NCI-H510A treated with DMSO at 0.1 percent for 48 hours (cell line): ENCODE data around the gene CCDC15.

Experiments used
- DNase-seq: peaks from one replicate; lab custom pipeline; 2025; lab: John Stamatoyannopoulos, UW

The CCDC15 gene, protein sequence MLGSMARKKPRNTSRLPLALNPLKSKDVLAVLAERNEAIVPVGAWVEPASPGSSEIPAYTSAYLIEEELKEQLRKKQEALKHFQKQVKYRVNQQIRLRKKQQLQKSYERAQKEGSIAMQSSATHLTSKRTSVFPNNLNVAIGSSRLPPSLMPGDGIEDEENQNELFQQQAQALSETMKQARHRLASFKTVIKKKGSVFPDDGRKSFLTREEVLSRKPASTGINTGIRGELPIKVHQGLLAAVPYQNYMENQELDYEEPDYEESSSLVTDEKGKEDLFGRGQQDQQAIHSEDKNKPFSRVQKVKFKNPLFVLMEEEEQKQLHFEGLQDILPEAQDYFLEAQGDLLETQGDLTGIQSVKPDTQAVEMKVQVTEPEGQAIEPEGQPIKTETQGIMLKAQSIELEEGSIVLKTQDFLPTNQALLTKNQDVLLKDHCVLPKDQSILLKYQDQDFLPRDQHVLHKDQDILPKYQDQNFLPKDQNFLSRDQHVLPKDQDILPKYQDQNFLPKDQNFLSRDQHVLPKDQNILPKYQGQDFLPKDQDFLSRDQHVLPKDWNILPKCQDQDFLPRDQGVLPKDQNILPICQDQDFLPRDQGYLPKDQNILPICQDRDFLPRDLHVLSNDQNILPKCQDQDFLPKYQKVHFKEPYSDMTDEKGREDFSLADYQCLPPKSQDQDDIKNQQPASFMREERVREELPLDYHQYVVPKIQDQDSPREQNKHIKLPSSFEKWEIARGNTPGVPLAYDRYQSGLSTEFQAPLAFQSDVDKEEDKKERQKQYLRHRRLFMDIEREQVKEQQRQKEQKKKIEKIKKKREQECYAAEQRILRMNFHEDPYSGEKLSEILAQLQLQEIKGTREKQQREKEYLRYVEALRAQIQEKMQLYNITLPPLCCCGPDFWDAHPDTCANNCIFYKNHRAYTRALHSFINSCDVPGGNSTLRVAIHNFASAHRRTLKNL

DNA sequence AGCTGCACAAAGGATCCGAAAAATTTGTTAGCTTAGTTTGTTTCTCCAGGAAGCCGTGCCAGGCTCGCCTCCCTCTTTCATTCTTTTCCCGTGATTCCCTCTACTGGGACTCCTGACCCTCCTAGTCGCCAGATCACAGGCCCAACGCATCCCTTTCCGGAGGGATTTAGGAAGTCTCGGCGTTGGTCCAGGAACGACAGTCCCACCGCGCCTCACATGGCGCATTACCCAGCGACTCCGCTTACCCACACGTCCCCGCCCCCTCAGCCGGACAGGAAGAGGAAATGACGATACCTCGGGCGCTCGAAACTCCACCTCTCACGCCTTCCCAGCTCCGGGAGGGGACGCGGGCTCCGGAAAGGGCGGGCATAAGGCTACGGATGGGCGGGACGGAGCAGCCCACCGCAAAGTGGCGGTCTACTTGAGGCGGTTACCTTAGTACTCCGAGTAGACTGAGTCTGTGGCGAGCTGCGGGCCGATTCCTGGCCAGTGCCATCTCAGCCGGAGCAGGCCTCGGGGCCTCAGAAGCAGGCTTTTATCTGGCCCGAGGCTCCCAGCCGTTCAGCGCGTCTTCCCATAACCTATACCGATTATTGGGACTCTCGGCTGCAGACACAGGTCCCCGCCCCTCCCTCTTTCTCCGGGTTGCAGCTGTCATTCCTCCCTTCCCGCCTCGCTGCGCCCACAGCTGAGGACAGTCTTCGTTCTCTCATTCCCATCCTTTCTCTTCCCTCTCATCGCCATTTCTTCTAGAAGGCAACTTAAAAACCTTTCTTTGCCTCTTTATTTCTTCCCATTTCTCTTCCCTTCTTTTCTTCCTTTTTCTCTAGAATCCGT, at the start of gene CCDC15:
CCDC15 (plus strand) TSS at position 450 of the 837 bp plus-strand sequence. CDS start 531 bp downstream, outside the sequence.
- peak; percentile 74 for DNase-seq

DNA sequence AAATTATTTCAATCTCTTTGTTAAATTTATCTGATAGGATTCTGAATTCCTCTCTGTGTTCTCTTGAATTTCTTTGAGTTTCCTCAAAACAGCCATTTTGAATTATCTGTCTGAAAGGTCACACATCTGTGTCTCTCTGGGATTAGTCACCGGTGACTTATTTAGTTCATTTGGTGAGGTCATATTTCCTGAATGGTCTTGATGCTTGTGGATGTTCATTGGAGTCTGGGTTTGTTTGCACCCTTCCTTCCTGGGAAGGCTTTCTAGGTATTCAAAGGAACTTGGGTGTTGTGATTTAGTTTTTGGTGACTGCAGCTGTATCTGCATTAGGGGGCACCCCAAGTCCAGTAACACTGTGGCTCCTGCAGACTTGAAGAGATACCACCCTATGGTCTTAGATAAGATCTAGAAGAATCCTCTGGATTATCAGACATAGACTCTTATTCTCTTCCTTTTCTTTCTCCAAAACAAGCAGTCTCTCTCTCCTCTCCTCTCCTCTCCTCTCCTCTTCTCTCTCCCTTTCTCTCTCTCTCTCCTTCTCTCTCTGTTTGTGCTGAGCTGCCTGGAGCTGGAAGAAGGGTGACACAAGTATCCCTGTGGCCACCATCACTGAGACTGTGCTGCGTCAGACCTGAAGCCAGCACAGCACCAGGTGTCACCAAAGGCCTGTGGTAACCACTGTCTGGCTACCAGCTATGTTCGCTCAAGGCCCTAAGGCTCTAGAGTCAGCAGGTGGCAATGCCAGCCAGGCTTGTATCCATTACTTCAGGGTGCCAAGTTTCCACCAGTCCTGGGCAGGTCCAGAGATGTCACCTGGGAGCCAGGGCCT, 38.2 kb upstream of the CCDC15 start:
- DNase-seq = no peak

DNA sequence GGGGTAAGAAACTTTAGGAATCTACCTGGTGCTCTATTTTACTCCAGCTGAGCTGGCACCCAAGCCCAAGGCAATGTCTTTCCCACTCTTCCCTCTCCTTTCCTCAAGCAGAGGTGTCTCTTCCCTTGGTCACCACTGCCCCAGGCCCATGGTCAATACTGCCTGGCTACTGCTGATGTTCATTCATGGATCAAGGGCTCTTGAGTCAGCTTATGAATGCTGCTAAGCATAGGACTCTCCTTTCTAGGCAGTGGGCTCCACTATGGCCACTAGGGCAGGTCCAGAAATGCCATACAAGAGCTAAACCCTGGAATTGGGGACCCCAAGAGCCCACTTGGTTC, 37.7 kb upstream of the CCDC15 start:
- DNase-seq = no peak

DNA sequence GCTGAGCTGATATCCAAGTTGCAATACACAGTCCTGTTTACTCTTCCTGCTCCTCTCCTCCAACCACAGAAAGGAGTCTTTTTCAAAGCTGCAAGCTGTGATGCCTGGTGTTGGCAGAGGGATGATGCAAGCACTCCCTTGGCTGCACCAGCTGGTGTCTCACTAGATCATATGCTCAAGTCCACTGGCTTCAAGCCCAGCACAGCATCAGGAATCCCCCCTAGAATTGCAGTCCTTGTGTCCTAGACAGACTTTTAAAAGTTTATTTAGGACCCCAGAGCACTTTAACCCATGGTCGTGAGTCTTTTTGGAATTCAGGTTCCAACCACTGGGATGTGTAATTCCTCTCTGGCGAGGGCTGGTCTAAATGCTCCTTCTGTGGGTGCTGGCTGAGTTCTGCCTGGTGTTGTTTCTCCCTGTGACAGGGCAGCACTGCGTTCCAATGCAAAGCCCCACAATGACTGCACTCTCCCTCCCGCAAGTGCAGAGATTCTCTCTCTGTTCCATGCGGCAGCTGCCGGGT, 36.8 kb upstream of the CCDC15 start:
- no peak for DNase-seq

DNA sequence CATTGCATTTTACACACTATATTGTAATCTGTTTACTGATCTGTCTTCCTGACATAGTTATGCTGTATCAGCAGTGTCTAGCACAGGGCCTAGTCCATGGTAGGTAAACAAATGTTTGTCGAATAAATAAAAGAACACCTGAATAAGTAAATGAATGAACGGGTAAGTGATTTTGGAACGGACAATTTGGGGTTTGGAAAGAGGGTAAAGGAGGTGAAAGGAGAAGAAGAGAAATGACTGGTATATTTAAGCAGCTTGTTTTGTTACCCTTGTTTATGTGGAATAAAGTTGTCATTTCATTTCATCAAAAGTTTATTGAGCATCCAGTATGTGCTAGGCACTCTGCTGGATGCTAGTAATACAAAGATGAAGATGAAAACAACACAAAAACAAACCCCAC, 35.1 kb upstream of the CCDC15 start, which contains the start of gene HEPN1:
HEPN1 (plus strand) TSS at position 301 of the 400 bp plus-strand sequence.
- DNase-seq = no peak

DNA sequence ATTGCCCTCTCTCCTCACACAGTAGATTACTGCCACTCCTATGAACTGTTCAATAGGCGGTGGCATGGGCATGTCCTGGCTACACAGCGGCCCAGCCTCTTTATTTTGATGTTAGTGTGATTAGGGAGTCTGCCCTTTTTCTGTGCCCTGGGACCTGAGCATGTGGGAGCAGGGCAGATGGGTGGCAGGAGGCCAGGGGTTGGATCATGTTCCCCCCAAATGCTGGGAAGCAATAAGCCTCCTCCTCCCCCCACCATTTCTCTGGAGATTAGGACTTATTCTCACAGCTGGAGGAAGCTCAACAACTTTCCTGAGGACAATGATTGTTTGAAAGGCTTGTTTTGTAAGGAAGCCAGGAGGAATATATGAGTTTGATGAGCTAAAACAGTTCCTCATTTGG, 34.1 kb upstream of the CCDC15 start:
- DNase-seq = no peak

DNA sequence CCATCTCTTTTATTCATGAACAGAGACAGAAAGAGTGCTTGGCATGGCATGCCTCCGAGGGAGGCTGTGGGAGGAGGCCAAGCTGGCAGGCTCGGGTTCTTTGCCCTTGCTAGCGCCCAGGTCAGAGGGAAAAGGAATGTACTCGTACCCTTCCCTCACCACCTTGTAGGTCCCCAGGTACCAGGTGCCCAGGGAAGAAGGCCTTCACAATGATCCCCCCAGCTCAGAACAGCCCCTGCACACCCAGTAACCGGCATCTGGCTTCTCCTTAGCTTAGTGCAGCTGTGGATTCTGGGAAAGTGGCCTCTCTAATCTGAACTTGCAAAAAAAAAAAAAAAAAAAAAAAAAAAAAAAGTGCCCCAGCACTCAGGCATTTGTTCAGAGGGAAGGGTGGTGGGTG, 33.6 kb upstream of the CCDC15 start:
- DNase-seq = no peak

DNA sequence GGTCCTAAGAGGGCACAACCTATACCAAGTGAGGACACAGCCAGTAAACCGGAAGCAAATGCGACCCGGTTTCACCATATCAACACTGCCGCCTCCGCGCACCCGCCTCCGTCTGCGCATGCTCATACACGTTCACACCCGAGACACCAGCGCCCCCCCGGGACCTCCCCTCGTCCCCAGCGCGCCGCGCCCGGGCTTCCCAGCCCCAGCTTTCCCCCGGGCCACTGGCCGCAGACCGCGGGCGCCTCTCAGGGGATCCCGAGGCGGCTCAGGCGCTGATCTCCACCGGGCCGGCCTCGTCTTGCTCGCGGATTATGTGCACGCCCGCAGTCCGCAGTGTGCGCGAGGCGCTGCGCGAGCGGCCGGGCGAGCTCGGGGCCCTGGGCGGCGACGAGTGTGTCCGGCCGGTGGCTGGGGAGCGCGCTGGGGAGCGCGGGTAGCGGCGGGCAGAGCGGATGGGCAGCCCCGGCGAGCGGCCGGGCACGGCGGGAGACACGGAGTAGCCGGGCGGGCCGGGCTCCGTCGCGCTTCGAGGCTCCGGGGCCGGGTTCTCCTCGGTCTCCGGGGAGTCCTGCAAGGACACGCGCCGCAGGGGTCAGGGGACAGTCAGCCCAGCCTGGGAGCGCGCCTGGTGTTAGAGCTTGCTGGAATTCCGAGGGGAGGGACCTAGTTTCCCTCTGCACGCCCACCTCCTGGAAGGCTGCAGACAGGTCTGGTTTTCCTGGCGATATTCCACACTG, 33.0 kb upstream of the CCDC15 start:
- DNase-seq = no peak

DNA sequence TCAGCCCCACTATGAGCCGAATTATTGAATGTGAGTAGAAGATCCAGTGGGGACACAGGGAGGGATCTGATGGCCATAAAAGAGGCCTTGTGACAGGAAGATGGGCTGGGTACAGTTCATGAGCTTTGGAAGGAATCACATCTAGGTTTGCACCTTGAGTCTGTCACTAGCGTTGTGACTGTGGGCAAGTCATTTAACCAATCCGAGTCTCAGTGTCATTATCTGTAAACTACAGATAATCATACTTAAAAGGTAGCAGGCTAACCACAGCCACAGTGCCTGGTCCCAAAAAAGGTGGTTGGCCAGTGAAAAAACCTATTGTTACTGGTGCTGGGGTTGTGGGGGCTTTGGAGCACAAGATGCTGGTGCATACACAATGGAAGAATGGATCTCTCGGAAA, 31.2 kb upstream of the CCDC15 start:
- no peak for DNase-seq

DNA sequence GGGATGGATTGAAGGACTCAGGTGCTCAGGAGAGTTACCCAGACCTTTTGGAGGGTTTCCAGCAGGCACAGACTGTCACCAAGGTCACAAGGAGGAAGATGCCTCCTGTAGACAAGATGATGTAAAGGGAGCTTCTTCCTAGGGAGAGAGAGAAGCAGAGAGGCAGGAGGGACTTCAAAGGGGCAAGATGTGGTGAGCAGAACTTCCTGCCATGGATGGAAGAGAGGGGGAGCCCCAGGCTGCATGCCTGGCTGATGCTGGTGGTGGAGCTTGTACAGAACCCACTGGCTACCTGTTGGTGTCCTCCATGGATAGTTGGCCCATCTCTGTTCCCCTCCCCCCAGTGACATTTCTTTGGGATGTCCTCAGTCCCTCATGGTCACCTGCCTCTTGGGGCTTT, 30.7 kb upstream of the CCDC15 start:
- no peak for DNase-seq

DNA sequence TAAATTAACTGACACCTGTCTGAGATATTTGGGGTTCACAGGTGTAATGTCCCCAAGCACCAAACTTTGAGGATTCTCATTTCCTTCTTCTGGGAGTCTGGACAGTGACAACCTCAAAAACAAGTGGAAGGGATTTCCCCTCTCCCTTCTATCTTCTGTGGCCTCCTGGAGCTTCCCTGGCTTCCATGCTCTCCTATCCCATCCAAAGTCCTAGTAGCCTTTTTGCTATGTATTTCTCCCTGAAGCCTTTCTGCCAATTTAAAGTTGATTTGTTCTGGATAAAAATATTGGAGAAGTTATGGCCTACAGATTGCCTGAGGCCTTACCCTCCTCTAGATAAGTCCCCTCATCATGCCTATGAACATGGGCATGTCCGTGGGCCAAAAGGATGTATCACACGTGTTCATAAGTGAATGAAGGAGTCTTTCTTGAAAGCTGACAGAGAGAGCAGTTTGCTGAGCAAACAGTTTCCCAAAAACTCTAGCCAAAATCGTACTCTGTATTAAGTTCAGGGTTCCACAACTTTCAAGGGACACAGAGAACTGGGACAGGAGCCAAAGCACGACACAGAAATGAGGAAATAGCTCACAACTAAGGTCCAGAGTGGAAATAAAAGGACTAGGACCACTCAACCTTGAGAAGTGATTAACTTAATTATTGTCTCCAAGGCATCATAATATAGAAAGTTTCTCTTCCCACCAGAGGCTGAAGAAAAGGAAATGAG, 24.9 kb upstream of the CCDC15 start:
- no peak for DNase-seq

DNA sequence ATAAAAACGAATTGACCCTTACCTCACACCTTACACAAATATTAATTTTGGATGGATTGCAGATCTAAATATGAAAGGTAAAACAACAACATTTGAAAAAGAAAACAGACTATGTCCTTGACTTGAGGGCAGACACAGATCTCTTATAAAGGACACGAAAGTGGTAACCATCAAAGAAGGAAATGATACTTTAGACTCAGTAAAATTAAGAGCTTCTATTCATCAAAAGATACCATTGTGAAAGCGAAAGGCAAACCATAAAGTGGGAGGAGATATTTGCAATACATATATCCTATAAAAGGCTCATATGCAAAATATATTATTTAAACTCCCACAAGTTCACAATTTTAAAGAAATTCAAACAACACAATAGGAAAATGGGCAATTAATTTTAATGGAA, 23.2 kb upstream of the CCDC15 start:
- DNase-seq = no peak

DNA sequence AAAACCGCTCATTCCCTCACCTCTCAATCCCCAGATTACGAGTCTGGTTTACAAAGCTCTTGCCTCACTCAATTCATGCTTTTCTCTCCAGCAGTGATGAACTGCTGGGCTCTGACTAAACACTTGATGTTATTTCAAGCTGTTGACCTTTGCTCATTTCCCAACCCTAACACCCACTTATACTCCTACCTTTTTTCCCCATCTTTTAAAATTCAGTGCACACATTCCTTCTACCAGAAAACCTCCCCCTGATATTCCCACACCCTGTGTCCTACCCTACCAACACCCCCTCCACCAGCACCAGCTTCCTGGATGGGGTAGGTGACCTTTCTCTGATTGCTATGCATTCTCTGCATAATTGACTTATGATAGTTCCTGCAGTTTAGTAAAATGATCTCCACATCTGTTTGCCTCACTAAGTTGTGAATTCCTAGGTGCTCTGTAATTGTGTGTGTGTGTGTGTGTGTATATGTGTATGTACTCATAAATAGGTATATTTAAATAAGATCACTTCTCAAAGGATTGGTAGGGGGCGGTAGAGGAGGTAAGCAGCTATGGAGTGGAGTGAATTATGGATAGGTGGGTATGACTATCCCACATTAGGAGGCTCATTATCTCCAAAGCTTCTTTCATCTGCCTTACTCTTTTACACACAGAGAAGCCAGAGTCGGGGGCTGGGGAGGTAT, 19.0 kb upstream of the CCDC15 start:
- no peak for DNase-seq

DNA sequence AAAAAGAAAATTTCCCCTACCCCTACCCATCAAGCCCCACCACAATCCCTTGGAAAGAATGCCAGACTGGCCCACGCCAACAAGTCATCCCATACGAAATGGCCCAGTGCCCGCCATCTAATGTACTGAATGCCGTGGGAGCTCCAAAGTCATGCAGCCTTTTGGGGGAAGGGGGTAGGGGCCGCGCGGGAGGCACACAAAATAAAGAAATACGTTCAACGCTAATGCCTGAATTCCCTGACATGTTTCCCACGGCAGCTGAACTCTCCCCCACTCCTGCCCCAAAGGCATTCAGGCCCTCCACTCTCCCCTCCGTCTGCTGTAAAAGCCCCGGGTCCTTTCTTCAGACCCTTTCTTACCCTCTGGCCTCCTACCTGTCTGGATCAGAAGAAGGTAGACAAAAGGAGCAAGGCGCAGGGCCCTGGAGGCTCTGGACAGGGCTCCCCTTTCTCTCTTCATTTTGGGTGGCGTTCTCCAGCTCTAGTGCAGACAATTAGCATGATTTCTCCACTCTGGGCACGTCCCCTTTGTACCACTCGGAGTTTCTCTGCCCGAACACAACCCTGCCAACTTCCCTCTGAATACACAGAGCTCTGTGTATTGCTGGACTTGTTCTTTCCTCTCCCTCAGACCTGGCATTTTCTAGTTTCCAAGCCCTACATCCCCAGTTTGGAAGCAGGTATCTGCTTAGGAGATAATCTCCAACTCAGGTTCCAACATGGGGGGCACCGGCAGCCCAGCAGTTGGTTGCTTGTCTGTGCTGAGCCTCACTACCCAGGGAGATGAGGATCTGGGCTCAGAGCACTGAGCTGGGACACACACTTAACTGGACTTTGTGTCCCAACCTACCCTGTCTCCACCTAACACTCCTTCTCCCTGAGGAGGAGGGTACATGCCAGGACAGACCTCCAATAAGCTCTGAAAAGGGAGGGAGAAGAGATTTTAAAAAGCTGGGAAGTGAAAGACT, 18.2 kb upstream of the CCDC15 start, which contains the start of gene HEPACAM:
HEPACAM (minus strand) TSS at position 500 of the 967 bp plus-strand sequence; CDS start at position 459, 41 bp downstream.
- no peak for DNase-seq

DNA sequence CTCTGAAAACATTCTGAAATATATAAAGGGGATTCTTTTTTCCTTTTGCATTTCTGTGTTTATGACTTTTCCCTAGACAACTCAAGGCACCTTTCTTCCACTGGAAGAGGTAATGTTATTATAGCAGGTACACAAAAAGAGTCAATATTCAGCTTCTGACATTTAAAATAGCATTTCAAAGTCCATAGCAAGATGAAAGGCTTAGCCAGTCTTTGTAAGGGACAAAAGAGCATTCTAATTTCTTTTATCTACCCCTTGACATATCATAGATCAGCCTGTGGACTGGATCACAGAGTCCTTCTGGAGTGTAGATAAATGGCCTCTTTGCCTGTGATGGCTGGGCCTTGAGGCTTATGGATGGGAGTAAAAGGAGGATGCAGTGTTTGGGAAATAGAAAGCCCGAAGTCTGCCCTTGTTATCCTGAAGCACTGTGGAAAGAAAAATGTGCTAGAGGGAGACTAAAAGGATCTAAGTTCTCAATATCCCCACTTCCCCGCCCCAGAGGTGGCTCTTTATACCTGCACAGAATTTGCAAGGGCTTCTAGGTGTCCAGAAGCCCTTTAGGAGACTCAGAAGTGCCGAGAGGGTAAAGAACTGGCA, 16.6 kb upstream of the CCDC15 start:
- DNase-seq = no peak

DNA sequence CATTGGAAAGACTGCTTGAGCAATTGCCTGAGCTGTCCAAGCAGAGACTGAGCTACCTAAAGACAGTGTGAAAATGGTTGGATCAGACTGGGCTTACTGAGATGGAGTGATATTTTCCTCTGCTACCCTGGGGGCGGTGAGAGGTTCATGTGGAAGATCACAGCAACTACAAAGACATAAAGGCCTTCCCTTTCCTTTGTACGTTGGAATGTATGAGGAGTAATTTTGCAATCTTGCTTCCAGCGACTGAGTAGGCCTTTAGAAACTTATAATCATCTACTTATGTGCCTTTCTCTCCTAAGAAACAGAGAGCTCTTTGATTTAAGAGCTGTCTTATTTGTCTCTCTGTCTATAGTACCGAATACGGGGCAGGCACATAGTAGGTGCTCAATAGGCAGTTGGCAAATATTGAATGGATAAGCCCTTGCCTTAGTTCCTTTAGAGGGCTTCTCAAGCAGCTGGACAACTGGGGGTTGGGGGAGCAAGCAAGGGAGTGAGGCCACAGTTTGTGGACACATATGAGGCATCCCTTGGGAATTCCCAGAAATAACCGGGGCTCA, 15.7 kb upstream of the CCDC15 start:
- no peak for DNase-seq

DNA sequence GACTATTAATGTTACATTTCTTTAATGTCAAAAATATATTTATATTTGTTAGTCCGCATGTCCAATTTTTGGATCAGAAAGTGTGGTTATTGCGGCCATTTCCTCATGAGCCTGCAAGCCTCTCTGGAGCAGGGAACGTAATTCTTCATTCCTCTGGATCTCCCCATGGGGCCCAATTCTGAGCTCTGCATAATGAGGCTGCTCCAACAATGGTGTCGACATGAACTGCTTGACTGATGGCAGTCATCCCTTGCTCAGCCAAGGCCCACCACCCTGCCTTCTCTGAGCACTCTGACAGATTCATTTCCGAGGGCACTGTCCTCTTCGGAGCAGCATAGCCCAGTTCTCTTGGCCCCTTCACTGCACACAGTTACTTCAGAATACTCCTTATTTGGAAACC, 15.0 kb upstream of the CCDC15 start:
- no peak for DNase-seq
